Ecto neural progenitor cell (in vitro differentiated cells): Measurements from ENCODE around the gene AP1S3.
"Not testable (repeated sequence)": the region's sequence is repeated elsewhere in the genome, so short reads cannot be mapped to it uniquely, and the experiment has no call there.

Experiments
- DNase-seq: peaks from one replicate; pipeline ENCODE4 v3.0.0-alpha.2; 2018; ENCODE audit warnings: low spot score

Gene AP1S3

GRCh38 chr2:223853425-223853837, 16.0 kb upstream of the AP1S3 start:
- no peak for DNase-seq

- no peak for DNase-seq
Observed at GRCh38 chr2:223852281-223852795, 15.0 kb upstream of the AP1S3 start.

DNA sequence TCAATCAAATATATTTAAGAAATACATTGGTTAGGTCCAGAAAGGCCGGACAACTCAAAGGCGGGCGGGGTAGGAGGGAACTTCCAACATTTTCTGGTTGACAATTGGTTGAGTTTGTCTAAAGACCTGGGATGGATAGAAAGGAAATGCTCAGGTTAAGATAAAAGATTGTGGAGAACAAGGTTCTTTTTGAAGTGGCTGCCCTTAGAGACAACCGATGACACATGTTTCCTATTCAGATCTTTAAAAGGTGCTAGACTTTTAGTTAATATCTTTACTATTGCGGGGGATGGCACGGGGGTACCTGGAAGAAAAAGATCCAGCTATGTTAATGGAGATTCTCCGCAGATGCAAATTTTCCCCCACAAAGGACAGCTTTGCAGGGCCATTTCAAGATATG, 10.0 kb upstream of the AP1S3 start:
- no peak for DNase-seq

GRCh38 chr2:223846515-223846914, 9.1 kb upstream of the AP1S3 start:
- DNase-seq, result no peak

DNA sequence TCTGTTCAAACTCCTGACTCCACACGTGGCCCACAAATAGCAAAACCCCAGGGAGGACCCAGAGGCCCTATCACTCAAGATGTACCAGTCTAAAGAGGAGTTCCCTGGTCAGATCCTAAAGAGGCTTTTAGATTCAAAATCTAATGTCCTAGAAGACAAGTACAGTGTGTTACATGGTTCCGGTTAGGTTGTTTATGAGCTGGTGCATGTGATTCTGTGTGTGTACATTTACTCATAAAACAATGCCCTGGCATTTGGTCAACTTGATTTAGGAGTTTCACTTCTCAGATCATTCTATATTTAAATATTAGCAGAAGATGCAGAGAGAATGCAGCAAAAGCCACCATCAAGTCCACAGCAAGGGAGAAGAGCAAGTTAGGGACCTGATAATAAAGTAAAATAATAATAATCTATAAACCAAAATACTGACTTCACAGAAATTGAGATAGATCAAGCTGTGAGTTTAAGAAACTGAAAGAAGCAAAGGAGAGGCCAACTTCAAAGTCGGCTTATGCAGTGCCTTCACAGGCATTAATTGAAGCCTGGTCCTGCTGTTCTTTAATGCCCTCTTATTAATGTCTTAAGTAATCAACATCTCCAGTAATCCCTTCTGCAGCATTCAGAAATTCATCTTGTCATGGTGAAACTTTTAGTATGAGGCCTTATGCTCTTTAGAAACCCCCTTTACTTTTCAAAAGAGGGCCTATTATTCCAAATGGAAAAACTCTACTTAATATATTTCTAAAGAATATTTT, 4.2 kb upstream of the AP1S3 start:
- DNase-seq, result no peak

DNA sequence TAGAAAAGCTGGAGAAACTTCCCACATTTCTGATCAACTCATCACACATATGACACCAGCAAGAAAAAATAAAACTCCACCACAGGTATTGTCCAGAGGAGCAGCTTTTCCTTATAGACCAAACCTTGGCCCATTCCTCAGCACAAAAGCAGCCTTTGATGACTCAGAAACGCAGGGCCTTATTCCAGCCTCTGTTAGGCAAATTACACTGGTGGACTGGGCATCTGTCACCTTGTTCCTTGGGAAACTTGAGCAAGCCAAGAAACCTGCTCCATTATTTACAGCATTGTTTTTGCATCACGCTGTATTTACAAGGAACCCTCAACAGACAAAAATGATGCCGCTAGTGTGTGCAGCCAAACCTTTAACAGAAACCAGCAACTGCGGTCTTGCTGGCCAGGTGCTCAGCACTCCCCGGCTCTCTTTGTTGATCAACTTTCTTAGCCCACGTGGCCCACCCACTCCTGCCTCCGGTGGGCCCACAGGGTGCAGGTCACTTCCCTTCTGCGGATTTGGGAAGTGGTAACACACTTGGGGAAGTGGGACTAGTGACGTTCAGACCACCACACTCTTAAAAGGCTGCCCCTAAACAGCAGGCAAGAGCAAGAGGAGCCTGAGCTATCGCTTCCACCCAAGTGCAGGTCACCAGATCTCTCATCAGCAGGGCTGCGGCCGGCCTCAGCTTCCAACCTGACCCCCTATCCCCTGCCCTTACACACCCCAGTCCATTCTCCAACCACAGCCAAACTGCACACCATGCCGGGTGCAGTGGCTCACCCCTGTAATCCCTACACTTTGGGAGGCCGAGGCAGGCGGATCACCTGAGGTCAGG, 1.5 kb downstream of the AP1S3 start:
- DNase-seq, result no peak

DNA sequence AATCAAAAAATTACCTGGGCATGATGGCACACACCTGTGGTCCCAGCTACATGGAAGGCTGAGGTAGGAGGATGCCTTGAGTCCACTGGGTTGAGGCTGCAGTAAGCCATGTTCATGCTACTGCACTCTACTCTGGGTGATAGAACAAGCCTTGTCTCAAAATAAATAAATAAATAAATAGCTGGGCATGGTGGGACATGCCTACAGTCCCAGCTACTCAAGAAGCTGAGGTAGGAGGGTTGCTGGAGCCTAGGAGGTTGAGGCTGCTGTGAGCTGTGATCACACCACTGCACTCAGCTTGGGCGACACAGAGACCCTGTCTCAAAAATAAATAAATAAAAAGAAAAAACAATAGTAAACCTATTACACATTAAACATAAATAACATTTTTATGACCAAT, 3.0 kb downstream of the AP1S3 start:
- DNase-seq, result no peak

DNA sequence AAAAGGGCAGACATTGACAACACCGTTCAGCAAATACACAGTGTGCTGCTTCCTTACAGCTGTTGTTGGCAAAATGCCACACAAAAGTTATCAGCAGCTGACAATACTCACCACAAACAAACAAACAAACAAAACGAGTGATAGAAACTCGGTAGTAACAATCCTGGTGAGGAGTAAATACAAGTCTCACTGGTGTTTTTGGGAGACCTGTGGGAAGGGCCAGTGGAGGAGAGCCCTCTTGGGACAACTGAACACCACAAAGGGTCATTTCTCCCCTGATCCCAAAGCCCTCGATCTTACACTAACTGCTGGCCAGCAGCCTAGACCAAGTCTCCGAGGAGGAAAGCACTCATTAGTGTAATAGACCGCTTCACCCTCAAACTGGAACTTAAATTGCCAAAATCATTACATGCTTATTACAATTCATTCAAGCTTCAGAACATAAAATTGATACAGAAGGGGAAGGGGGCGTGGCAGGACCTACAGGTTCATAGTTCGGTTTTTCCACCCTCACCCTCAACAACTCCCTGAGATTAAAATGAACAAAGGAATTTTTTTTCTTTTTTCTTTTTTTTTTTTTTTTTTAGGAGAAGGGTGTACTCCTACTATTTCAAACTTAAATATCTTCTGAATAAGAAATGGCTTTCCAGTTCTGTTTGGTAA, 5.0 kb downstream of the AP1S3 start:
- no peak for DNase-seq

DNA sequence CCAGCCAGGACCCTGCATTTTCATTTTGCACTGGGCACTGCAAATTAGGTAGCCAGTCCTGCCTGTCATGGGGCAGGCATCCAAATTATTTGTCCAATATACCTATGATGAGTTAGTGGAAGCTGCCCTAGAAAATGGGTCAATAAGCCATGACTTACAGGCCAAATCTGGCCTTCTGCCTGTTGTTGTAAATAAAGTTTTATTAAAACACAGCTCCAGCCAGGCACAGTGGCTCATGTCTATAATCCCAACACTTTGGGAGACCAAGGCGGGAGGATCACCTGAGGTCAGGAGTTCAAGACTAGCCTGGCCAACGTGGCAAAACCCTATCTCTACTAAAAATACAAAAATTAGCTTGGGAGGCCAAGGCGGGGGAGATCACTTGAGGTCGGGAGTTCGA, 8.3 kb downstream of the AP1S3 start:
- DNase-seq, result no peak

DNA sequence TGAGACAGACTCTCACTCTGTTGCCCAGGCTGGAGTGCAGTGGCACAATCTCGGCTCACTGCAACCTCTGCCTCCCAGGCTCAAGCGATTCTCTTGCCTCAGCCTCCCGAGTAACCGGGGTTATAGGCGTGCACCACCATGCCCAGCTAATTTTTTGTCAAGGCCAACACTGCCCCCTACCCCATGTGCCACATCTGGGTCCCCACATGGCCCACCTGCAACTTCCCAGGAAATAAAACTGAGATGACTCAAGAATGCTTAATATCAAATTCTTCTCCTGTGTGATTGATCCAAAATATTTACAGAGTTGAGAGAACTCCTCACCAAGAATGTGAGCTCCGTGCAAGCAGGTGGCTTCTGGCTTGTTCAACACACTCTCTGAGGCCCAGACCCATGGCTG, 9.1 kb downstream of the AP1S3 start:
- no peak for DNase-seq

DNA sequence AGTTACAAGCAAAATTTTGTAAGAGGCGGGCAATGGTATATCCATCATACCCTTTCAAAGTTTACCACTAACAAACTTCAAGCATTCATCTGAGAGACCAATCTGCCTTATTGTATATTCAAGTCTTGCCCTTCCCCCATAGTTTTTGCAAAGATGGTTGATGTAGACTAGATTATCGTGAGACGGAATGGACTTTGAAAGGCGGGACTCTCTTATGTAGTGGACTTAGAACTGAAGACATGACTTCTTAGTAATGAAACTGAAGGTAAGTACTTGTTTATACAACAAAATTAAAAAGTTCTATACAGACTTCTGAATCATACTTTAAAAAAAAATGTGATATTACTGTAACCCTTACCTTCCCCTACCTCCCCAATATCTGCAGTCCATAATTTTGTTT, 10.4 kb downstream of the AP1S3 start:
- no peak for DNase-seq

DNA sequence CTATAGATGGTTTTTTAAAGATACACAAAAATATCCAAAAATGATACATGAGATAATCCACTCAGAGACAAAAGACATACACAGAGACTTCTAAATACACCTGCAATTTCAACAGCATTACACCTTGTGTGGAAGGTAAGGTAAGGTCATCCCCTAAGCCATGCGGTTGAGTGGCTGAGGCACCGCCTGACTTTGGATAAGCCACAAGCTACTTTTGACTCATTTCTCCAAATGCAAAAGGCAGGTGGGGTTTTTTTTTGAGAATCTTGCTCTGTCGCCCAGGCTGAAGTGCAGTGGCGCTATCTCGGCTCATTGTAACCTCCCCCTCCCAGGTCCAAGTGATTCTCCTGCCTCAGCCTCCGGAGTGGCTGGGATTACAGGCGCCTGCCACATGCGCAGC, 13.1 kb downstream of the AP1S3 start:
- no peak for DNase-seq

GRCh38 chr2:223822818-223823217, 14.6 kb downstream of the AP1S3 start:
- DNase-seq, result no peak

GRCh38 chr2:223820549-223820948, 16.8 kb downstream of the AP1S3 start:
- no peak for DNase-seq

DNA sequence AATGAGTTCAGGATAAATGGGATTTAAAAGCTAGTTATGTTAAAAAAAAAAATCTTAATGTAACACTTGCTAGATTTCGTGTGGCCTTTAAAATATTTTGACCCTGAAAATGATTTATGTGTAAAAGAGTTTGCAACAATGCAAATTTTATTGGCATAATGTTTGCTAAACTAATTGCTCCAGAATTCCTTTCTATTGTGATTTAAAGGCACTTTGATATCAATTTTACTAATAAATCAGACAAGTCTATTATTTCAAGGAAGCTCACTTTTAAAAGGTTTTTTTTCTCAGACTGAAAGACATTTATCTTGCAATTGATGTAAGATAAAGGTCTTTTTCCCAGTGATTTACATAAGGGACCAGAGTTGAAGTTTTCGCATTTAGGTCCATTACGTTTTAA, 17.5 kb downstream of the AP1S3 start:
- no peak for DNase-seq

GRCh38 chr2:223815884-223816570, 21.4 kb downstream of the AP1S3 start:
- DNase-seq, result no peak

GRCh38 chr2:223815186-223815883, 22.0 kb downstream of the AP1S3 start:
- DNase-seq, result no peak

DNA sequence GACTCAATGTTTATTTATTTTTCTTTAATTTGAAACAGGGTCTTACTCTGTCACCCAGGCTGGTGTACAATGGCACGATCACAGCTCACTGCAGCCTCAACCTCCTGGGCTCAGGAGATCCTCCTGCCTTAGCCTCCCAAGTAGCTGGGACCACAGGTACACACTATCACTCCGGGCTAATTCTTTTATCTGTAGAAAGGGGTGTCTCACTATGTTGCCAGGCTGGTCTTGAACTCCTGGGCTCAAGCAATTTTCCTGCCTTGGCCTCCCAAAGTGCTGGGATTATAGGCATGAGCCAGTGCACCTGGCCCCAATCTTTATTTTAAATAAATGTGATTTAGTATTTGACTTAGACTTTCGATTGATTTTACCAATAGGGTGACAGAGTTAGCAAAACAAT, 22.6 kb downstream of the AP1S3 start:
- DNase-seq, result not testable (repeated sequence)

DNA sequence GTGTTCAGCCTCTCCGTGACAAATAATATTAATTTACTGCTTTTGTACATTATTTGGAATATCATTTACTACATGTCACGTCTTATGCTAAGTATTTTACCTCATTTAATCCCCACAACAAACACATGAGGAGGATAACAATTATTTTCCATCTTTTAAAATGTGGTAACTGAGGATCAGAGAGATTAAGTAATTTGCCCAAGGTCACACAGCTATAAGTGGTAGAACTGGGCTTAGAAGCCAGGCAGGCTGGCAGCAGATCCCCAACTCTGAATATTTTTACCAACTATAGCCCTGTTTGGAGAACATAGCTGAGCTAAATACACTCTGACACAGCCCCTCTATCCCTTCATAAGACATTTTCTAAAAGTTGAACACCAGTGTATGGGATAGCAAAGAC, 24.1 kb downstream of the AP1S3 start:
- no peak for DNase-seq

GRCh38 chr2:223811757-223812156, 25.6 kb downstream of the AP1S3 start:
- DNase-seq, result no peak

DNA sequence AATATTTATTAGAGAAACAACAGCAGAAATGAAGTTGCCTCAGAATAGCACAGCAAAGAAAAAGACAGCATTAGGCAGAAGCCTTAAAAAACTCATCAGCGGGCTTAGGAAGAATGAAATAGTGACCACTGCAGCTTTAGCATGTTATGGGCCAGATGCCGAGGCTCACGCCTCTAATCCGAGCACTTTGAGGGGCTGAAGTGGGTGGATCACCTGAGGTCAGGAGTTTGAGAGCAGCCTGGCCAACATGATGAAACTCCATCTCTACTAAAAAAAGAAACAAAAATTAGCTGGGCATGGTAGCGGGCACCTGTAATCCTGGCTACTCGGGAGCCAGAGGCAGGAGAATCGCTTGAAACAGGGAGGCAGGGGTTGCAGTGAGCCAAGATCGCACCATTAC, 32.4 kb downstream of the AP1S3 start:
- DNase-seq, result no peak

DNA sequence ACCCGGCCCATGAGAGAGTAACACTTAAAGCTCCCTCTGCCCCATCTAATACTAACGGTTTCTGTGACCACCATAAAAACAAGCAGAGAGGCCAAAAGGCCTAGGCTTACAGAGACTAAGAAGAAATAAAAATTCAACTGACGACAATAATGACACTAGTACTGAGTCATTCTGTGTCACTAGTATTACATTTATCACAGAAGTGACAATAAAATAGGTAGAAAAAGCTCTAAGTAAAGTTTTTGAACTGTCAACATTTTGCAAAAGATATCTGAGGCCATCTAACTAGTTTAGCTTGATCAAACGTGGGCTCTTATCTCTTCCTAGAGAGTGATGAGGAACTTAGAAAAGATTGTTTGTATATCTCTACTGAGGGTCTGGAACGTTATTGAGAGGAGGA, 35.6 kb downstream of the AP1S3 start:
- DNase-seq, result no peak
